HK-2 (cell line): ENCODE measurements around the gene TAPT1.
A peak's percentile ranks its signal among the peaks of the same experiment; 100 is the strongest.
"Not testable (repeated sequence)": the region's sequence is repeated elsewhere in the genome, so short reads cannot be mapped to it uniquely, and the experiment has no call there.

ENCODE experiments used
- DNase-seq: peaks from one replicate; pipeline ENCODE4 v3.0.0-alpha.2; 2018; ENCODE audit not compliant: unreplicated experiment

Gene TAPT1

GRCh38 chr4:16225863-16226815 is at the start of gene TAPT1:
TAPT1 (minus strand) TSS chr4:16226471; CDS start chr4:16226457, 14 bp downstream.
- DNase-seq: peak; percentile 73

GRCh38 chr4:16271411-16271810 is 45.1 kb upstream of the TAPT1 start:
- no peak for DNase-seq

- DNase-seq: no peak
Measured at GRCh38 chr4:16270454-16271328, 44.4 kb upstream of the TAPT1 start.

GRCh38 chr4:16269742-16270453 is 43.6 kb upstream of the TAPT1 start:
- not testable (repeated sequence) for DNase-seq

GRCh38 chr4:16269240-16269639 is 43.0 kb upstream of the TAPT1 start:
- no peak for DNase-seq

- no peak for DNase-seq
Measured at GRCh38 chr4:16268290-16268689, 42.0 kb upstream of the TAPT1 start.

- no peak for DNase-seq
Measured at GRCh38 chr4:16267639-16268038, 41.4 kb upstream of the TAPT1 start.

- DNase-seq: no peak
Measured at GRCh38 chr4:16265820-16266219, 39.5 kb upstream of the TAPT1 start.

- no peak for DNase-seq
Measured at GRCh38 chr4:16264798-16265197, 38.5 kb upstream of the TAPT1 start.

- no peak for DNase-seq
Measured at GRCh38 chr4:16263056-16263455, 36.8 kb upstream of the TAPT1 start.

- no peak for DNase-seq
Measured at GRCh38 chr4:16262188-16262587, 35.9 kb upstream of the TAPT1 start.

GRCh38 chr4:16261313-16261878 is 35.1 kb upstream of the TAPT1 start:
- DNase-seq: no peak

GRCh38 chr4:16259889-16260246 is 33.6 kb upstream of the TAPT1 start:
- DNase-seq: no peak

GRCh38 chr4:16259241-16259888 is 33.1 kb upstream of the TAPT1 start:
- DNase-seq: no peak

- no peak for DNase-seq
Measured at GRCh38 chr4:16257611-16258010, 31.3 kb upstream of the TAPT1 start.

- DNase-seq: no peak
Measured at GRCh38 chr4:16256343-16256742, 30.1 kb upstream of the TAPT1 start.

- no peak for DNase-seq
Measured at GRCh38 chr4:16255730-16256129, 29.5 kb upstream of the TAPT1 start.

GRCh38 chr4:16253127-16253960 is 27.1 kb upstream of the TAPT1 start:
- DNase-seq: no peak

GRCh38 chr4:16250661-16251365 is 24.5 kb upstream of the TAPT1 start:
- DNase-seq: no peak

GRCh38 chr4:16248605-16249004 is 22.3 kb upstream of the TAPT1 start:
- no peak for DNase-seq
